Activated CD8-positive, alpha-beta T cell treated with anti-CD3 and anti-CD28 coated beads for 36 hours (primary cell): Measurements from ENCODE around the gene LRRC8B. TPM values are rescaled to one million over a fixed set of nuclear protein-coding genes. Genes with fewer than 3 reads are reported as not detected.

ENCODE experiments used
- ATAC-seq: fragments of 200-7000 bp; cut with Tn5 transposase; one replicate; pipeline ENCODE4 v1.10.0; 2021; ENCODE audit warnings: mild to moderate bottlenecking, moderate library complexity
- CTCF ChIA-PET: fragments of 350-600 bp; sonication (Branson Sonifier 250); formaldehyde crosslinking; loops from one replicate; lab custom pipeline; 2021; ENCODE audit warnings: antibody characterized with exemption; lab: Charles Lee
- POLR2A ChIA-PET: fragments of 350-600 bp; sonication (Branson Sonifier 250); formaldehyde crosslinking; loops from one replicate; lab custom pipeline; 2021; ENCODE audit warnings: antibody characterized with exemption; lab: Charles Lee
- DNase-seq: peaks from one replicate; pipeline ENCODE4 v3.0.0-alpha.2; 2020
- H3K27ac Mint-ChIP-seq: one replicate; pipeline ENCODE4 v1.8.0; 2021; ENCODE audit warnings: mild to moderate bottlenecking, mixed read lengths
- H3K27me3 Mint-ChIP-seq: one replicate; pipeline ENCODE4 v1.8.0; 2021; ENCODE audit warnings: mixed read lengths
- H3K36me3 Mint-ChIP-seq: one replicate; pipeline ENCODE4 v1.8.0; 2021; ENCODE audit warnings: low read depth, mixed read lengths
- H3K4me1 Mint-ChIP-seq: one replicate; pipeline ENCODE4 v1.8.0; 2021; ENCODE audit warnings: low read depth, mixed read lengths
- H3K4me3 Mint-ChIP-seq: one replicate; pipeline ENCODE4 v1.8.0; 2021; ENCODE audit warnings: mild to moderate bottlenecking, moderate library complexity, mixed read lengths
- H3K9me3 Mint-ChIP-seq: one replicate; pipeline ENCODE4 v1.8.0; 2021; ENCODE audit warnings: mixed read lengths
- intact Hi-C: fragments of 100-400 bp; cut with micrococcal nuclease; formaldehyde crosslinking; loops from one replicate; pipeline ENCODE4 v1.10.0; 2022
- total RNA-seq, 2 experiments: library from RNA; stranded (reverse); gene quantifications; one replicate each; pipeline ENCODE4 v1.2.3, GENCODE V29; 2021
- TF ChIP-seq, protein P1 (sequence below): fragments of 200-600 bp; IDR thresholded peaks from one replicate; pipeline ENCODE4 v1.8.0; 2022; ENCODE audit warnings: antibody characterized with exemption, mild to moderate bottlenecking

The LRRC8B gene
- total RNA-seq, 2 experiments from 2014 or later, result 24.9 to 31.7 TPM

DNA sequence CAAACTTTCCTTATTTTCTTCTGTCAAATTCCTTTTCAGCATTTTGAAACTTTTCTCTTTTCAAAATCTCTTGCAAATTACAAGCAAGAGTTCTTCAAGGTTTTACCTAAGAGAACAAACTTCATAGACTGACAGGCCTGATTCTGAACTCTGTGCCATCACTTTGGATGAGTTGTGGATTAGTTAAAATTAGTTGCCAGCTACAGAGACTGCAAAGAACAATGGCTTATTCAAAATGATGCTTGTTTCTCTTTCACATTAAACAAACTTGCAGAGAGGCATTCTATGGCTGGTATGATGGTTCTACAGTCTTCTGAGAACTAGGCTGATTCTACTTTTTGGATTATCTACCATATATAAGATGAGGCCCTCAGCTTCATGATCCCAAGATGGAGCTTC lies 3.8 kb downstream of the LRRC8B start:
- ATAC-seq, result no peak
- no peak for DNase-seq
- Mint-ChIP-seq H3K4me1 (peaks cover 46% of the 10 kb centered on the region), H3K27ac (no peak overlapping the region), H3K36me3 (peaks cover 38% of the 10 kb centered on the region), H3K9me3 (peaks cover 14% of the 10 kb centered on the region), H3K4me3 (no peak overlapping the region), H3K27me3 (no peaks in the 10 kb centered on the region)
- CTCF ChIA-PET, result interaction anchor here (1.1 to 2.5 kb wide), 5 partner anchors 12 to 235 kb away, joined by 3 to 9 read pairs (median 4); no protein-coding TSS in a partner anchor
- intact Hi-C loops, result loop anchor here (10.0 kb wide), 1 partner anchor 236 kb away; no protein-coding TSS in a partner anchor
- TF ChIP-seq, protein P1, sequence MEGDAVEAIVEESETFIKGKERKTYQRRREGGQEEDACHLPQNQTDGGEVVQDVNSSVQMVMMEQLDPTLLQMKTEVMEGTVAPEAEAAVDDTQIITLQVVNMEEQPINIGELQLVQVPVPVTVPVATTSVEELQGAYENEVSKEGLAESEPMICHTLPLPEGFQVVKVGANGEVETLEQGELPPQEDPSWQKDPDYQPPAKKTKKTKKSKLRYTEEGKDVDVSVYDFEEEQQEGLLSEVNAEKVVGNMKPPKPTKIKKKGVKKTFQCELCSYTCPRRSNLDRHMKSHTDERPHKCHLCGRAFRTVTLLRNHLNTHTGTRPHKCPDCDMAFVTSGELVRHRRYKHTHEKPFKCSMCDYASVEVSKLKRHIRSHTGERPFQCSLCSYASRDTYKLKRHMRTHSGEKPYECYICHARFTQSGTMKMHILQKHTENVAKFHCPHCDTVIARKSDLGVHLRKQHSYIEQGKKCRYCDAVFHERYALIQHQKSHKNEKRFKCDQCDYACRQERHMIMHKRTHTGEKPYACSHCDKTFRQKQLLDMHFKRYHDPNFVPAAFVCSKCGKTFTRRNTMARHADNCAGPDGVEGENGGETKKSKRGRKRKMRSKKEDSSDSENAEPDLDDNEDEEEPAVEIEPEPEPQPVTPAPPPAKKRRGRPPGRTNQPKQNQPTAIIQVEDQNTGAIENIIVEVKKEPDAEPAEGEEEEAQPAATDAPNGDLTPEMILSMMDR, result no peak
- POLR2A ChIA-PET, result interaction anchor here (1.0 to 2.2 kb wide), 6 partner anchors 9 to 104 kb away, joined by 3 to 9 read pairs (median 5); no protein-coding TSS in a partner anchor

- peaks cover 11% of the 10 kb centered on the region for H3K9me3 Mint-ChIP-seq
- TF ChIP-seq, protein P1, result no peak
- CTCF ChIA-PET, result interaction anchor here (0.9 to 2.5 kb wide), 5 partner anchors 11 to 544 kb away, joined by 3 to 9 read pairs (median 4); no protein-coding TSS in a partner anchor
Observed at GRCh38 chr1:89529196-89529595, 4.6 kb downstream of the LRRC8B start.

GRCh38 chr1:89530444-89531089 lies 5.9 kb downstream of the LRRC8B start:
- Mint-ChIP-seq H3K36me3 (peaks cover 50% of the 10 kb centered on the region), H3K4me1 (peaks cover 60% of the 10 kb centered on the region), H3K9me3 (peaks cover 11% of the 10 kb centered on the region), H3K27me3 (no peaks in the 10 kb centered on the region), H3K4me3 (no peak overlapping the region), H3K27ac (no peak overlapping the region)
- TF ChIP-seq, protein P1, result no peak
- POLR2A ChIA-PET, result interaction anchor here (0.6 to 0.7 kb wide), 2 partner anchors 315 to 496 kb away, joined by 3 to 4 read pairs; no protein-coding TSS in a partner anchor
- intact Hi-C loops, result no loop called here
- CTCF ChIA-PET, result interaction anchor here (1.0 to 1.1 kb wide), 2 partner anchors 10 to 232 kb away, joined by 3 read pairs; no protein-coding TSS in a partner anchor
- ATAC-seq (no peak), DNase-seq (no peak)

More at GRCh38 chr1:89529196-89529595, 4.6 kb downstream of the LRRC8B start:
- H3K27ac Mint-ChIP-seq, result no peak overlapping the region
- H3K4me3 Mint-ChIP-seq, result no peak overlapping the region
- peaks cover 37% of the 10 kb centered on the region for H3K36me3 Mint-ChIP-seq
- ATAC-seq (no peak), DNase-seq (no peak)
- intact Hi-C loops, result loop anchor here (10.0 kb wide), 1 partner anchor 236 kb away; no protein-coding TSS in a partner anchor
- peaks cover 46% of the 10 kb centered on the region for H3K4me1 Mint-ChIP-seq
- POLR2A ChIA-PET, result interaction anchor here (1.1 to 2.2 kb wide), 5 partner anchors 8 to 80 kb away, joined by 3 to 9 read pairs (median 5); no protein-coding TSS in a partner anchor
- H3K27me3 Mint-ChIP-seq, result no peaks in the 10 kb centered on the region

DNA sequence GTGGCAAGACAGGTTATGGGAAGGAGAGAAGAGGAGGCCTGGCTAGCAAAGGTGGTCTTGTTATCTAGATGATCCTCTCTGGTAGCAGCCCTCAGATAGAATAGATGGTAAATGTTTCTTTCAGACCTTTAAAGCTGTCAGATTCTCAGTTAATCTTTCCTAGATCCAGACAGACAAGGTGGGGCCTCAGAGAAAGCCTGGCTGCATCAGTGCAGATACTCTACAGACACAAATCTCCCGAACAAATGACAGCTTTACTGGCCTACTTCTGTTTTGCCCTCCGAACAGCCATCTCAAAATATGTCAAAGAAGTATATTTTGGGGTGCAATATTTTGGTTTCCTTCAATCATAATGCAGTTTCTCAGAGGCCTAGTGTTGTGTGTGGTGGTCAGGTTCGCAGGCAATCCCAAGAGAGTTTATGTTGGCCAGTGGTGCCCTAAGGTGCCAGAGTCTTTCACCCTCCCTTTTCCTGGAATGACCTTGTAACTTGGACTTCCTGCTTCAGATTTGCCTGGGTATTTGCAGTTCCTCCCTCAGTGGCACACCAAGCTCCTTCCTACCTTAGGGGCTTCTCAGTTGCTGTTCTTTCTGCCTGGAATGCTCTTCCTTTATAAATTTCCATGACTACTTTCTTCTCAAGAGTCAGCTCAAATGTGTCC lies 7.0 kb downstream of the LRRC8B start:
- peak overlapping the region; percentile 69 for H3K27ac Mint-ChIP-seq
- H3K36me3 Mint-ChIP-seq, result peaks cover 55% of the 10 kb centered on the region
- ChIA-PET POLR2A (no interaction called here), CTCF (interaction anchor here (1.1 to 1.5 kb wide), 2 partner anchors 9 to 50 kb away, joined by 3 read pairs; no protein-coding TSS in a partner anchor)
- no peak for DNase-seq
- no peaks in the 10 kb centered on the region for H3K27me3 Mint-ChIP-seq
- peaks cover 11% of the 10 kb centered on the region for H3K9me3 Mint-ChIP-seq
- no peak overlapping the region for H3K4me3 Mint-ChIP-seq
- peaks cover 70% of the 10 kb centered on the region for H3K4me1 Mint-ChIP-seq
- intact Hi-C loops, result no loop called here
- ATAC-seq, result no peak
- TF ChIP-seq, protein P1, result no peak
